GM21737 (cell line): ENCODE measurements around the gene SIM2.

Experiments
- ATAC-seq: cut with Tn5 transposase; IDR thresholded peaks from one replicate; pipeline ENCODE4 v1.9.1; 2021; ENCODE audit warnings: mild to moderate bottlenecking, moderate library complexity; ENCODE audit not compliant: unreplicated experiment

Gene SIM2

DNA sequence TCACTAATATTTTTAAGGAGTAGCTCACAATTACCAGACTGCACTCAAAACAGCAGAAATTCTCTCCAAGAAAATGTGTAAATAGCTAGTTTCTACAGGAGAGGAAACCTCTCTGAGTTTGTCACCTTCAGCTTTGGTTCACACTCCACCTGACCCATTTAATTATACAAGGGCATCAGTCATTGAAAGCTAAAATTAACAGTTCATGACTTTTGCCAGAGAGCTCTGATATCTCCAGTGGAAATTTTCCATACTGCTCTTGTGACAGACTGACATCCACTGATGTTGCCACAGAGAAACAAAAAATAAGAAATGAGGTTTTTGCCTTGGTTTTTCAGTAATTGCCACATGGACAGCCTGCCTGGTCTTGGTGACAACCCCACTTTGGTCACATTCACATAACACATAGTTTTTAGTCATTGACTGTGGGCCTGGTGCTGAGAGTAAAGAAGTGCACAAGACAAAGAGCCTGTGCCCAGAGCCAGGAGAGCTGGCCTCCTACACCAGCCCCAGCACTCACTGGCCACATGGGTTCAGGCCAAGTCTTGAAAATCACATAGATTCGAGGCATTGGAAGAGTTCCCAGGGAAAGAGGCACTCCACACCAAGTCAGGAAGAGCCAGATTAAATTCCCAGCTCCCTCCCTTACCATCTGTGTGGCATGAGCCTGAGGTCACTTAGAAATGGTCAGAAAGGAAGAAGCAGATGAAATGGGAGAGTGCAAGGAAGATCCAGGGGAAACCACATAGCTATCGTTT, 13.8 kb upstream of the SIM2 start:
- ATAC-seq = no peak

DNA sequence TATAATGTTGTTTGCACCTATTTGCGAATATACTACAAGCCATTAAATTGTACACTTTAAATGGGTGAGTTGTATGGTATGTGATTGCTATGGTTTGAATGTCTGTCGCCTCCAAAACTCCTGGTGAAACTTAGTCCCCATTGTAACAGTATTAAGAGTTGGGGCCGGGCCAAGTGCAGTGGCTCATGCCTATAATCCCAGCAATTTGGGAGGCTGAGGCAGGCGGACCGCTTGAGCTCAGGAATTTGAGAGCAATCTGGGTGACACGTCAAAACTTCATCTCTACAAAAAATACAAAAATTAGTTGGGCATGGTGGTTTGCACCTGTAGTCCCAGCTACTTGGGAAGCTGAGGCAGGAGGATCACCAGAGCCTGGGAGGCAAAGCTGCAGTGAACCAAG, 12.0 kb upstream of the SIM2 start:
- ATAC-seq = no peak

DNA sequence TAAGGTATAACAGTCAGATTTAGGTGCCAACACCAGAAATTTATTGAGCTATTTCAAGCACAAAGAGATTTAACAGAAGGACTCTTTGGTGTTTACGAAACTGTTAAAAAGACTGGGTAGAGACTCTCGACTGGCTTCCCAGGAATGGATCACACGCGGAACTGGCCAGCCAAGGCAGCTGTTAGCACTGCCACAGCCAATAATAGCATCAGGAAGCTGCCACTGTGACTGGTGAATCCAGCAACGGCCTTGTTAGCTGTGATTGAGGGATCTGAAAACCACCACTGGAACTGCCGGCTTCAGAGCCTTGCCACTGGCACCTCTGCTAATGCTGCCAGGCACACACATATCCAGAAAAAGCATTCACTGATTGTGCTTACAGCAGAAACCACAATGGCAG, 10.6 kb upstream of the SIM2 start:
- no peak for ATAC-seq

DNA sequence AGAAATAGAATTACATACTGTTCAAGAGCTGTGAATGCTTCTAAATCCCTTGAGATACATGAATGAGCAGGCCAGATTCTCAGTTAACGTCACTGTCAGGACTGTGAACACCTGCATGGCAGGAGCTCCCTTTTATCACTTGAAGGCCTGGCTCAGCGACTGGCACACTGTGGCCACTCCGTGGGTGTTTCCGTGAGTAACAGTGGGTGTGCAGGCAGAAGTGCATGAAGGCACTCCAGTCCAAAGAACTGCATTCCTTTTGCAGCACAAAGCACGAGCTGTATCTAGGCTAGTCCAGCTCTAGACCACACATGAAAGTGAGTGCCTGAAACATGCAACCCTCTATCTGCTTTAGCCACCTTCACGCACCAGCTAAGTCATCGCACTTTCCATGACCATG, 9.6 kb upstream of the SIM2 start:
- no peak for ATAC-seq

DNA sequence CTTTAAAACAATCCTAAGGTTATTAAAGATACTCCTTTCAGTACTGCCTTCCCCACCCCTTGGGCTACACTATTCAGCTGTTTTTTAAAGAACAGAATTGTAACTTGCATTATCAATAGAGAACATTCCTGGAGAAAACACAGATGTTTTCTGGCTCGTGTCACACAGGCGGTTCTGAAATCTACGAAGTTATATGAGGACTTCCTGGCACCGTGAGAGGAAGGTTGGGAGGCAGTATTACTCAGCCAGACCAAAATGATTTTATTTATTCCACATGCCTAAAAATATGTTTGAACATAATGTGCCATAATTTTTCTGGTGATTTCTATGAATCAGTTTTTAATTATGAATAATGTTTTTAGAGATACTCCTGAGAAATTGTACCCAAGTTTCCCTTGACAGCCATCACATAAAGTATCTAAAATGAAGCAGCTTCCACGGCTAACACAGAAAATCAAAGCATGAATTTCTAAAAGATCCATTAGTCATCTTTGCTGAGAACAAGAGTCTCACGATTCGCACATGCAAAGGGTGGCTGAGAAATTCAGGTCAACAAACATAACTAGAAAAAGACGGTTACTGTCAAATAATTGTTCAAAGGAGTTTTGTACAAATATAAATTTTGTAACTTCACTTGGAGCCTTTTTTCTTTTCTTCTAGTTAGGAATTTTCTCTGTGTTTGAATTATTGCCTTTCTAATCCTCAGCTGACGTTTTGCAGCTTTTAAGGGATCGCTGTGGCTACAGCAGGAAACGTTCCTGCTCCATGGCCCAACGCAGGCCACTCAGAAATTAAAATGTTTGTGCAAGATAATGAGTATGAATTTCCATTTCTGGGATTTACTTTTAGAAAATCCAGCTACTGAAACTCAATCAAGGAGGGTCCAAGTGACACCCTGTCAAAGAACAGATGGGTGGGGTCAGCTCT, 8.0 kb upstream of the SIM2 start:
- no peak for ATAC-seq

DNA sequence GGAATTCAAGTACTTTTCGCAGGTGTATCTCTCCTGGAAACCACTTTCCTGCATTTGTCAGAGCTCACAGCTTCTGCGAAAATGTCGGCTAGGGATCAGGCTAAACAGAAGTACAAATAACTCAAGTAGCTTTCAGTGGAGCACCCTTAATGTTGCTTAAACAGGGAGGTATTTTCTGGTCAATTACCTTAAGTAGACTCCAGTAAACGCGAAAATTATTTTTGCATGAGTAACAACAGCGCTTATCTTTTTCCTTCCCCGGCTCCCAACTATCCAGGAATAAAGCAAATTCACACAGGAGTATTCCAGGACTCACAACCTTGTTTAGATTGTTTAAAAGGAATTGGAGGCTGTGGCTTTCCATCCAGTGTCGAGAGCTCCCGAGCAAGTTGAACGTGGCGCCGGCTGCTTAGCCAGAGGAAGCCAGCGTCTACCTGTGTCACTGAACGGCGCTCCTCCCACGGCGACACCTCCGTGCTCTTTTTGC, 7.3 kb upstream of the SIM2 start:
- no peak for ATAC-seq

DNA sequence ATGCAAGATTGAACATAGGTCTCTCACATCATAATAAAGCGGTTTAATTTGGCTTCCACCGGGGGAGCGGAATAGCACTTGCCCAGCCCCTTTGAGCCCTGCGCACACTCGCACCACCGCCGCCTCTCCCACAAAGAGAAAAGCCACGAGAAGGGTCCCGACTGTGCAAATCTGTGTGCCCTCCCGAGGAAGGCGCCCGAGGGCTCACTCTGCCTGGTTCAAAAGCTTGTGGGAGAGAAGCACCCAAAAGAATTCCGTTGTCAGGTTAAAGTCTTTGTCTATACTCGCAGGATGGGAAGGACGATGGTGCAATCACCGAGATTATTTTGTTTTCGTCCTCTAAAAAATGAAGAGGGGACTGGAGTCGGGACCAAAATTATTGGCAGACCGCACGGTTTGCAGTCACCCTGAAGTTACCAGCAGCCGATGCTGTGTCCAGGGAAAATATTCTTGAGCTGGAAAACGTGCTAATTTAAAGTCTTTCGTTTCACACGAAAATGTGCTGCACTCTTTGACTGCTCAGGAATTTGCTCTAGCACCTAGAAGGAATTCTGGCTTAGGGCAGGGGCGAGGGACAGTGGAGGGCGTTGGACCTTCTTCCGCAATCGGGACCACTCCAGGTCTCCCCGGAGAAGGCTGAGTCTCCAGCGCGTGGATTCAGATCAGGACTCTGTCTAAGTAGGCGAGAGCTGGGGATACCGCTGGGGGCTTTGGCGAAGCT, 6.6 kb upstream of the SIM2 start:
- ATAC-seq = no peak

DNA sequence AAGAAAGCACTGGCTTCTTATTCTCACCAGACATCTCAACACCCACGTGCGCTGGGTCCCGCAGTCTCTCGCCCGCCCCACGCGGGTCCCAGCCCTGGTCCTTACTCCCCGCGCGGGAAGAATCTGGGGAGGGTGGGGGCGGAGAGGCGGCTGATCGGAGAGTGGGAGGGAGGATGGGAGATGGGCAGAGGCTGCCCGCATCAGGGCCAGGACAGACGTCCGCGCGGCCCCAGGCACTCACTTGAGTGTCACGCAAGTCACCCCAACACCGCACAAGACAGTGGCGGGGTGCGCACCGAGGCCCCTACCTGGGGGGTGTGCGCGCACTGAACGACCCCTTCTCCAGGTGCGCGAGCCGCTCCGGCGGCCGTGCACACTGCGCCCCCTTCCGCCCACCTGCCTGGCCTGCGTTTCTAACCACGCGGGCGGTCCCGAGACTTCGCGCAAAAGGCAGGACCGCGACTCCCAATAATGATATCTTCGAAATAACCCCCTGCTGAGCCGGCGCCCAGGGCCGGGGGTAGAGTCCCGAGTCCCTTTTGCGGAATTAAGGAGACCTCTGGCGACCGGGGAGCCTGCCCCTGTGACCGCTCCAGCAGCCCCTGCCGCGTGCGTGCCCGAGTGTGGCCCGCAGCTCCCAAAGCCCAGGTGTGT, 6.0 kb upstream of the SIM2 start:
- no peak for ATAC-seq

DNA sequence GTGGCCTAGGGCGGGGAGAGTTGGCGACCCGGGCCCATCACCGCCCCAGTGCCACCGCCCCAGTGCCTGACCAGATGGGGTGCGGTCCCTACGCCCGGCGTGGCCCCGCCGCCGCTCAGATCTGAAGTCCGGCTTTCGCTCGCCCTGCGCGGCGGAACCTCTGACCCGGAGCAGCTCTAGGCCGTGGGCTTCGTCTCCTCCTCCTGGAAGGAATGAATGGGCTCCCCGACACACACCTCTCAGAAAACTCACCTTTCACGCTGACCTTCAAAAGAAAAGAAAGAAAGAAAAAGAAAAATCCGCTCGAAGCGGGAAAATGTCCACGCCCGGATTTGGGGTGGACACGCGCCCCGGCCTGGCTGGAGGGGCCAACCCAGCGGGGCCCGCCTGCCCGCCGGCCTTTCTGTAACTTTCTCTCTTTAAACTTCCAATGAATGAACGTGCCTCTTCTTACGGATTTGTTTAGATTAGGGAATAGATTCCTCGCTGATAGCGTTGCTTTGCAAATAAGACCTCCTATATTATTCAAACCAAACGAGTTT, 5.4 kb upstream of the SIM2 start:
- no peak for ATAC-seq

DNA sequence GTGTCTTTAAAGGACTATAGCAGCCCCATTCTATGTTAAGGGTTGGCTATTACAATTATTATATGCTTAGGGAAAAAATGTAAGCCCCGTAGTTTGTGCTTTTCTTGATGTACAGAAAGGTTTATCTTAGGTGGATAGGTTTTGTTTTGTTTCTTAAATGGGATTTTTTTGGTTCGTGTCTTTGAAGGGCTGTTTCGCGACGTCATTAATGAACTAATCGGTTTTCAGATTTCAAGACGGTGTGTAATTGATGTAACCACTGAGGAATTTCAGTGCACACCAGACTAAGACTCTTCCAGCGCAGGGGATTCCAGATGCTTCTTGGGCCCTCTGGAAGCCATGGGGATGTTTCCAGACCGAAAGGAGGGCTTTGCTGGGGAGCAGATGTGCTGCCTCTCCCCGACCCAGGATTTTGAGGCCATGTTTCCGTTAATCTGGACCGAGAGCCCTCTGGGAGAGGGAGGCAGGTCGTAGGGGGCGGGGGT, 4.8 kb upstream of the SIM2 start:
- no peak for ATAC-seq

DNA sequence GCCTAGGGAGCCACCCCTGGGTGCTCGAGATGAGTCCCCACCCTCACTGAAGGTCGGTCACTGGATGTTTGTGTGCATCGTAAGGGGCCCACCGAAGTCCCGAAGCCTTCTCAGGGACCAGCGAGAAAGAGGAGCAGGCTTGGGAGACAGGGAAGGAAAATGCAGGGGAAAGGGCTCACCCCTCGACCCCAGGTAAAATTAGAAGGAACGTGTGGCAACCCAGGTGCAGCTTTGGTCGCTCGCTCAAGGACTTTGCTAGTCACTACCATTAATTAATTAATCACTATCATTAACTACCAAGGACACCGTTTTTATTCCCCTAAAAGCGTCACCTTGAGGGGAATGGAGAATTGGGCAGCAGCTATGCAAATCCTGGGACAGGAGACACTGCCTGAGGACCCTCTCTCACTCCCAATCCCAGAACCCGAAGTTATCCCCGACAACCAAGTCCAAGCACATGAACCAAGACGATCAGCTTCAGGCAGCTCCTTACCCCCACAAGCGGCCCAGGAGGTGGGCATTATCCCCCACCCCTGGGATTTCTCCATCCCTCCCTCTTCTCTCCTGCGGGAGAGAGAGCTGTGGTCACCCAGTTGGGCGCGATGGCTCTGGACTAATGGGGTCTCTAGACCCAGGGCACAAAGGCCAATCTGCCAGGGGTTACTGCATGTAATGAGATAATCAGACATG, 4.2 kb upstream of the SIM2 start:
- ATAC-seq = no peak

DNA sequence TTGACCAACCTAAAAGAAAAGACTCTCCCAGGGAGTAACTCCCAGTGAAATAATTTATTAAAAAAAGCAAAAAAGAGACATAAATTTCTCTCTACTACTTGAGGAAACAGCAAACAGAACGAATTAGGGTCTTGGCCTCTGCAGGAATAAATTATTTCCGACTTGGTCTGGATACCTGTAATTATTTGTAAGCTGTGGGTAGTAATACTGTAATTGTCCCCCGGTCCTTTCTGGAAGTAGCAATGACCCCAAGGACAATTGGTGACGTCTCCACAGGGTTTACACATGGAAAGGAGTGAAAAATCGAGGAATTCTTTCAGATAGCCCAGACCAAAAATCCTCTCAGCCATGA, 3.7 kb upstream of the SIM2 start:
- ATAC-seq = no peak

DNA sequence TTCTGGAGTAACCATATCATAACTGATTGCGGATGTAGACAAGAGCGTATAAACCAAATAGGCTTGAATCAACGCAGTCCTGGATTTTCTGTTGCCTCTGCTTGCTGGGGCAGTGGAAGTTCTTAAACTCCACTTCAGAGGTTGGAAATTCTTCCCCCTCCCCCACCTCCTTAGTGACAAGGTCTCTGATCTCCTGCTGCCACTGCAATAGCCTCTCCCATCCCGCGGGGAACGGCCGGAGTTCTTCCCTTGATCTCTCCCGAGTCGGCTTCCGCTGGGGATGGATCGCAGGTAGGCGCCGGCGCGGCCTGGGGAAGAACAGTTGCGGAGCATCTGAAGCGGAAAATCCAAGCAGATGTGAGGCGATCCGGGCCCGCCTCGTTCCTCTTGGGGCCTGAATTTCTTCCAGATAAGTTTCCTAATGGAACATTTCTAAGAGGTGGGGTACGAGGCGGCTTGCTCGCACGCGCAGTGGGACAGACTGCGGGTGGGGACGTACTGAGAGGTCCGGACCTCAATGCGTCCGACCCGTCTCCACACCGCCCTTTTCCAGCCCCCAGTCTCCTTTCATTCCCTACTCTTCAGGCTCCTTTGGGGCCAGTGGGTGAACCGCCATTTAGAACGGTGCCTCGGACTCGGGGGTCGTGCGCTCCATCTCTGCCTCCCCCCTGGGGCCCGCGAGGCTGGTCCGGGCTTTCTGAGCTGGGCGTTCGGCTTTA, 3.1 kb upstream of the SIM2 start:
- ATAC-seq = no peak

DNA sequence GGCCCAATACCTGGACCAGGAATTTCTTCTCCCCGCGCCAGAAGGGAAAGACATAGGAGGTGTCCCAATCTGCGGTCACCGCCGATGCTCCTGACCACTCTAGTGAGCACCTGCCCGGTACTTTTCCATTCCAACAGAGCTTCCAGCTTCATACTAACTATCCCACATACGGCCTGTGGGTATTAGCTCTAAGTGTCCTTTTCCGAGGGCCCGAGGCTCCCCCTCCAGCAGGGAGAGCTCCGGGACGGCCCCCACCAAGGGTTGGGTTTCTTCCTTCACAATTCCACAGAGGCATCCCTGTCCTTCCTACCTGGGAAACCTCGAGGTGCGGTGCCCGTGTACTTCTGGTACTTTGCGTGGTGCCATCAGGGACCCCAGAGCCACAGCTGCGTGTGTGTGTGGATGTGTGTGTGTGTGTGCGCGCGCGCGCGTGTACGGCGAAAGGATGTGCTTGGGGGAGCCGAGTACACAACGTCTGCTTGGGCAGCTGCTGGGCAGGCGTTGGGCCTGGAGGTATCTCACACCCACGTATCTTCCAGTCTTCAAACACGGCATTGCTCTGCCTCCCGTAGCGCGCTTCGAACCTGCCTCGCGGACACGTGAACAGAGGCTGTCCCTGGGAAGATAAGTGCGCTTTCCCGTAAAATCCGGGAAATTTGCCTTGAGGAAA, 2.4 kb upstream of the SIM2 start:
- no peak for ATAC-seq

DNA sequence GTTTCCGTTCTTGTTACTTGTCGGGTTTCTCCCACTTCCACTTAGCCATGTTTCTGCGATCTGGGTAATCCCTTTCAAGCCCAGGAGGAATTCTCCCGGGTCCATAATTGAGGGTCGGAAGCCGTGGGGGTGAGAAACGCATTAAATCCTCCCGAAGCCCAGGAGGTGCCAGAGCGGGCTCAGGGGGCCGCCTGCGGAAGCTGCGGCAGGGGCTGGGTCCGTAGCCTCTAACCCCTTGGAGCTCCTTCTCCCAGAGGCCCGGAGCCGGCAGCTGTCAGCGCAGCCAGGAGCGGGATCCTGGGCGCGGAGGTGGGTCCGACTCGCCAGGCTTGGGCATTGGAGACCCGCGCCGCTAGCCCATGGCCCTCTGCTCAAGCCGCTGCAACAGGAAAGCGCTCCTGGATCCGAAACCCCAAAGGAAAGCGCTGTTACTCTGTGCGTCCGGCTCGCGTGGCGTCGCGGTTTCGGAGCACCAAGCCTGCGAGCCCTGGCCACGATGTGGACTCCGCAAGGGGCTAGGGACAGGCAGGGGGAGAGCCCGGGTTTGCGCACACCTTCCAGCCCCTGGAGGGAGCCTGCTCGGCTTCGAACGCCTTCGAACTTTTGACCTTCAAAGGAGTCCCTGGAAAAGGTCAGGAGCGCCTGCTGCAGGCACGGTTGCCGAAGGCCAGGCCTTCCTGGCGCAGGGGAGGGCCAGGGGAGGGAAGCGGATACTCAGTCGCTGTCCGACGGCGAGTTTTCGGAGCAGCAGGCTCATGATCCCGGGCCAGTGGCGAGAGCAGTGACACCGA, 1.7 kb upstream of the SIM2 start:
- ATAC-seq = no peak

DNA sequence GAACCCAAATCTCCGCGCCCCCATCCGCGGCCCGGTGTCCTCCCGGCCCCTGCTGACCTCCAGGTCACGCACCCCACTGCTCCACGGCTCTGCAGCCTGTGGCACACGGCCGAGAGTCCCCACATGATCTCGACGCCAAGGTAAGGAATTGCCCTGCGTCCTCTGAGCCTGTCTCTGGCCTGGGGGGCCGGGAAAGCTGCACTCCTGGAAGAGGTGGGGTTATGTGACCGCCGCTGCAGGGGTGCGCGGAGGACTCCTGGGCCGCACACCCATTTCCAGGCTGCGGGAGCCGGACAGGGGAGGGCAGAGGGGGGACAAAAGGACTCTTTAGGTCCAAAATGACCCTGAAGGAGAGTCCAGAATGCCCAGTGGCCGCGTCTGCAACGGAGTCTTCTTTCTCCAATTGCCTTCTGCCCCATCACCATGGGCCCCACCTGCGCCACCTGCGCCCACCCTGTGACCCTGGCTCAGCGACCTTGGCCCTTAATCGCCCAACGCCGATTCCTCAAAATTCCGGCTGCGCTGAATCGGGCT, 997 bp upstream of the SIM2 start:
- no peak for ATAC-seq

DNA sequence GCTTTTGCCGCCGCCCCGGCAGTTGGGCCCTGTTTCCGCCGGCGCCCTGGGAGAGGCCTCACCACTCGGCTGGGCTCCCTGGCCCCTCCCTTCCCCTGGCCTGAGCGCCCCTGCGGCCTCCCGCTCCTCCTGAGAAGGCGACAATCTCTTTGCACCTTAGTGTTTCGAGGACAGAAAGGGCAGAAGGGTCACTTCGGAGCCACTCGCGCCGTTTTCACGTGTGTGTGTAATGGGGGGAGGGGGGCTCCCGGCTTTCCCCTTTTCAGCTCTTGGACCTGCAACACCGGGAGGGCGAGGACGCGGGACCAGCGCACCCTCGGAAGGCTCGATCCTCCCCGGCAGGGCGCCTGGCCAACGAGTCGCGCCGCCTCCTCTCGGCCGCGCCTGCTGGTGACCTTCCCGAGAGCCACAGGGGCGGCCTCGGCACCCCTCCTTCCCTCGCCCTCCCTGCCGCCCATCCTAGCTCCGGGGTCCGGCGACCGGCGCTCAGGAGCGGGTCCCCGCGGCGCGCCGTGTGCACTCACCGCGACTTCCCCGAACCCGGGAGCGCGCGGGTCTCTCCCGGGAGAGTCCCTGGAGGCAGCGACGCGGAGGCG, 432 bp upstream of the SIM2 start:
- no peak for ATAC-seq
